Left cardiac atrium (tissue), 4 donors: Measurements from ENCODE around the gene SEMA6D. TPM values are rescaled to one million over a fixed set of nuclear protein-coding genes. Genes with fewer than 3 reads are reported as not detected.

Source experiments
- ATAC-seq, 2 donors: fragments of 200-7000 bp; cut with Tn5 transposase; one replicate each; pipeline ENCODE4 v1.9.1; 2020; ENCODE audit warnings: mild to moderate bottlenecking in 2 of 2, moderate library complexity in 2 of 2
- DNase-seq: peaks from one replicate; pipeline ENCODE4 v3.0.0-alpha.2; 2020
- intact Hi-C, 2 donors: fragments of 100-400 bp; cut with DNase I; formaldehyde crosslinking; loops; one replicate each; pipeline versions ENCODE4 v1.14.1 to v1.15.1; 2022 to 2023
- long read RNA-seq: library from polyadenylated mRNA; unstranded; transcript quantifications from one replicate; pipeline ENCODE4 v2.0.0, GENCODE V29; 2021
- total RNA-seq, 2 donors: library from RNA; stranded (reverse); fragmentation: NEBNext Ultra II Directional; extraction: Animal tissue kit (Norgen Biotek cat#: 25700); gene quantifications; one replicate each; pipeline ENCODE4 v1.2.1, GENCODE V29; 2021
- donor health status: DM: no; HTN: yes; CAD: no.
- donor health status: DM: no; HTN: yes; CAD: no; lungs with severe emphysema.
- donor health status: DM: yes; HTN: yes; CAD: no.
- donor health status: Dilated cardiomyopathy.

SEMA6D gene
- total RNA-seq = 10 to 100 TPM in 1 of 2 donors, 1 to 10 TPM in 1; 5.1 to 12.5 TPM
- long read RNA-seq, partial matches to known transcripts = 2 of 4 reads
- long read RNA-seq, other reads (novel, unspliced or antisense) = 2 of 4 reads

DNA sequence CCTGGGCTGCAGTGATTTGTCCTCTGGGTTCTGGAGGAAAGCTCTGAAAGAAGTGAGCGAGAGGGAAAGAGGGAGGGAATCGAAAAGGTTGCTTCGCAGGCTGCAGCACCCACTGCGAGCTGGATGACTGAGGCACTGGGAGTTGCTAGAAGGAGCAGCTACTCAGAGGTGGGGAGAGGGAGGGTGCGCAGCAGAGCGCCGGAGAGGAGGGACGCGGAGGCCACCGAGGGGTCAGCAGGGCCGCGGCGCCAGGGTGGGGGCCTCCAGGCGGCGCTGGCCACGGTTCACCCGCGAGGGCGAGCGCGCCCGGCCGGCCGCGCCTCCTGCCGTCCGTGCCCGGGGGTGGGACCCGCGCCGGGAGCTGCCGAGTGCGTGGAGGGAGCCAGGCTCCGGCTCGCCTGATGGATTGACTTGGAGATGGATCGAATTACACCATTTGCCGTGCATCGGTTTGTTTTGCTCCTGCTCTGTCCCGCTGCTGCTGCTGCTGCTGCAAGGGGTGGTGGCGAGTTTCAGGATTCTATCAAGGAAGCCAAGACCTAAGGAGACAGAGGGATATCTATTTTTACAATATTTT is at the start of gene SEMA6D:
Gene SEMA6D, plus strand, starts transcription at position 470 of the 577 bp plus-strand sequence. CDS start 42,294 bp downstream, outside the sequence.
- DNase-seq (peak; percentile 85), ATAC-seq (peak; percentile 86 to 88)
- intact Hi-C loops = loop anchor here in 1 of 2 donors (10.0 kb wide), 1 partner anchor 192 kb away; no protein-coding TSS in a partner anchor

- ATAC-seq = no peak
- no peak for DNase-seq
- intact Hi-C loops = no loop called here
Measured at GRCh38 chr15:47669221-47669620, 48.1 kb upstream of the SEMA6D start.

GRCh38 chr15:47670365-47670764 is 46.9 kb upstream of the SEMA6D start:
- intact Hi-C loops = no loop called here
- DNase-seq (no peak), ATAC-seq (no peak)

DNA sequence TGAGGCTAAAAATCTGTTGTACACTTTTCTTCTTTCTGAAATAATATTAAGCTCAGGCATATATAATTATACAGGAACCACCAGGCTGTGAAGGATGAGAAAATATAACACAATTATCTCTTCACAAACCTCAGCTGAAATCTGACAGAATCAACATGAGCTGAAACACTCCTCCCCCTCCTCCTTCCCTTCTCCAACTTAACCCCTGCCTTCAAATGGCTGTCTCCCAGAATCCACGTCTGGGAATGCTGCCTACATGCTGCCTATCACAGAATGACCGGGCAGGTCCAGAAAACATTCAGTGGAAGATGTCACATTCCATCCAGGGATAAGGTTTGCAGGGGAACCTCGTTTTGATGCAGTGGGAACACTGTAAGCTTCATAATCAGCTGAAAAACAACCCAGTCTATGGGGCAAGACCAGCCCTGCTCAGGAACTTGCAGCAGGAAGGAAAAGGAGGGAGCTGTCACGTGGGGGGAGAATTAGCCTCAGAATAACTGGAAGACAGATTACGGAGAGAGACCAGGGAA is 44.0 kb upstream of the SEMA6D start:
- ATAC-seq (peak; percentile 78 to 84), DNase-seq (peak; percentile 54)
- intact Hi-C loops = no loop called here

- ATAC-seq (no peak), DNase-seq (no peak)
- intact Hi-C loops = no loop called here
Measured at GRCh38 chr15:47674586-47675232, 42.6 kb upstream of the SEMA6D start.

DNA sequence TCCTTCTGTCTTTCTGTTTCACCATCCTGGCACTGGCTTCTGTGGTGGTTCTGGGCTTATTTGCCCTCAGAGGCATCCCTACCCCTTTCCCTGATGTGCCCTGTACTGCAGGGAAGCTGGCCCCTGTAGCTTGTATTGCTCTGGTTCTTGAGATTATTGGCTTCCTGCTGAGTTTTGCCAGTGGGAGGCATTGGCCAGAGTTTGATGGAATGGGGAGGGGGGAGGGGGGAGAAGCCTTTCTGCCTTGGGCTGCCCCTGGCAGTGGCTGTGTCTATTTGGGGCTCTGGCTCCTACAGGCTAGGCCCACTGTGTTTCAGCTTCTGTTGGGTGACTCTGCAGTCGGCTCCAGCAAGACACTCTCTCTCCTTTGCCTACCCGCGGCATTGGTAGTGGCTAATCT is 41.6 kb upstream of the SEMA6D start:
- ATAC-seq (no peak), DNase-seq (no peak)
- intact Hi-C loops = no loop called here

- no peak for DNase-seq
- ATAC-seq = no peak
- intact Hi-C loops = no loop called here
Measured at GRCh38 chr15:47678040-47678439, 39.3 kb upstream of the SEMA6D start.

DNA sequence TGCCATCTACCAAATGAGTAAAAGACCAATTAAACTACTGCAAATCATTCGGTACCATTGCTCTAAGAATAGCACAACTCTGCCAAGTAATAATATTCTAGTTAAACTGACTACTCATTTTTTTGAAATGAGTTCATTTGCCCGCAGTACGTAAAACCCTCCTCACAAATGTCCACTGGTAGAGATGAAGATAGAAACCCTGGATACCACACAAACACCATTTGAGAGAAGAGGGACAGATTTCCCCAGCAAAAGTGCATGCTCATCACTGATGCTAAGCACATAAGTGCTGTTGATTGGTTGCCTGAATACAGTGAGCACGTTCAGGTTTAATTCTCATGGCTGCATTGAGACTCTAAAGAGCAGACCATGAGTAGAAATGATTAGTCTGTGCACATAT is 34.6 kb upstream of the SEMA6D start:
- intact Hi-C loops = no loop called here
- ATAC-seq (no peak), DNase-seq (no peak)

DNA sequence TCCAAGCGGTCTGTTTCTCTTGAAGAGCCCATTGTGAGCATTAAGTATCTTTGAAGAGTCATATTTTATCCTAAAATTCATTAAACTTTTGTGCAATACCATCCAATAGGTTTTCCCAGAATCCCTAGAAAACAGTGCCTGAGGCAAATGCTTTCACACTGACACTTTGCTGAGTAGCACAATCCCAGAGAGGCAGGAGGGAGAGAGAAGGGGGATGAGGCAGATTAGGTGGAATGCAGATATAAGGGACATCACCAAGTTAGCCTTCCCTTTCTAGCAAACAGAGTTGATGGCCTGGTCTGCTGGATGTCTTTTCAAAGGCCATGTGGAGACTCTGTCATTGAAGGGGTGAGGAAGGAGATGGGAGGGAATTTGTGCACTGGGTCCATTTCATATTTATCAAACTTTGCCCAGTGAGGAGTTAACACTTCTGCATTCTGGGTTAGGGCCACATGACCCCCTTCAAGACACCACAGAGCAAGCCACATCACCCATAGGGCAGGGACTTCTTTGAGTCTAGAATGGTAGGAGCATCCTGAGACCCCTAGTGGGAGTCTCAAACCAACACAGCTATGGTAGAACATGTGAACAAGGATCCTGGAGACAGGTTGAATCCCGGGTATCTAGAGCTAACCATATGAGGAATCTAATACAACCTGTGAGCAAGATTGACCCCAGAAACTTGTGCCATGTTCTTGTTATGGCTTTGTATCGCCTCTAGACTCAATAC is 32.0 kb upstream of the SEMA6D start:
- DNase-seq = no peak
- intact Hi-C loops = no loop called here
- no peak for ATAC-seq

GRCh38 chr15:47688573-47689086 is 28.7 kb upstream of the SEMA6D start:
- no peak for DNase-seq
- intact Hi-C loops = no loop called here
- ATAC-seq = peak in 1 of 2 donors; percentile 53

GRCh38 chr15:47689660-47690059 is 27.6 kb upstream of the SEMA6D start:
- DNase-seq (no peak), ATAC-seq (no peak)
- intact Hi-C loops = no loop called here

DNA sequence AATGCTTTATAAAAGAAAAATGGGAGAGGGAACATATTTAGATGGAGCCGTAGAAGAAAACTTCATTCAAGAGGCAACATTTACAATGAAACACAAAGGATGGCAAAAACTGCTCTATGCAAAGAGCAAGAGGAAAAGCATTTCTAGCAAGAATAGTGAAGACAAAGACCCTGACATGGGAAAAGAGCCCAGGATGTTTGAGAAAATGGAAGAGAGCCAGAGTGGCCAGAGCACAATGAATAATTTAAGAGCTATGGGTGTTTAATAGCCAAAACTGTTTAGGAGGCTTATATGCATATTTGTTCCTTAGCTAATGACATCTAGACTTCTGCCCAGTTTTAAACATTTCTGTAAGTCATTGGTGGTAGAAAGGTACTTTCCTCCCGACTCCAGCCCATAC is 25.4 kb upstream of the SEMA6D start:
- ATAC-seq = no peak
- intact Hi-C loops = no loop called here

GRCh38 chr15:47696351-47696750 is 21.0 kb upstream of the SEMA6D start:
- ATAC-seq (no peak), DNase-seq (no peak)
- intact Hi-C loops = no loop called here

More for the DNA sequence above, 25.4 kb upstream of the SEMA6D start:
- no peak for DNase-seq

GRCh38 chr15:47705281-47705997 is 11.9 kb upstream of the SEMA6D start:
- intact Hi-C loops = loop anchor here in 1 of 2 donors (10.0 kb wide), 1 partner anchor 279 kb away; no protein-coding TSS in a partner anchor
- ATAC-seq (no peak), DNase-seq (no peak)

DNA sequence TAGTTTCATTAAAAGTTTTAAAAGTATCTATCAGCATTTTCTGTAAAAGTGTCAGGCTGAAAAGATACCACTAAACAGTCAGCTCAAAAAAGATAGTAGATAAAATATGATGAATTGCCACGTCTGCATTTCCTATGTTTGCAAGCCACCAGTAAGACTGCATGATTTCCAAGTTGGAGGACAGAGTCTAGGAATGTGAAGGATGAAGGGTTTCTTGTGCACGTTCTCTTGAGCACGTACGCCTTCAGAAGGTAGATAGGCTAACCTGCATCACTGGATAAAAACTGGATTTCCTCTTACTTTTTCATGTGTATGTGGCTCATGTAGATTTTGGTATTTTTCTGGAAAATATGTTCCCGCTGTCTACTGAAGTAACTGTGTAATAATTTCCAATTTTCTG is 9.9 kb upstream of the SEMA6D start:
- DNase-seq = no peak
- no peak for ATAC-seq
- intact Hi-C loops = loop anchor here in 1 of 2 donors (10.0 kb wide), 1 partner anchor 277 kb away; no protein-coding TSS in a partner anchor

DNA sequence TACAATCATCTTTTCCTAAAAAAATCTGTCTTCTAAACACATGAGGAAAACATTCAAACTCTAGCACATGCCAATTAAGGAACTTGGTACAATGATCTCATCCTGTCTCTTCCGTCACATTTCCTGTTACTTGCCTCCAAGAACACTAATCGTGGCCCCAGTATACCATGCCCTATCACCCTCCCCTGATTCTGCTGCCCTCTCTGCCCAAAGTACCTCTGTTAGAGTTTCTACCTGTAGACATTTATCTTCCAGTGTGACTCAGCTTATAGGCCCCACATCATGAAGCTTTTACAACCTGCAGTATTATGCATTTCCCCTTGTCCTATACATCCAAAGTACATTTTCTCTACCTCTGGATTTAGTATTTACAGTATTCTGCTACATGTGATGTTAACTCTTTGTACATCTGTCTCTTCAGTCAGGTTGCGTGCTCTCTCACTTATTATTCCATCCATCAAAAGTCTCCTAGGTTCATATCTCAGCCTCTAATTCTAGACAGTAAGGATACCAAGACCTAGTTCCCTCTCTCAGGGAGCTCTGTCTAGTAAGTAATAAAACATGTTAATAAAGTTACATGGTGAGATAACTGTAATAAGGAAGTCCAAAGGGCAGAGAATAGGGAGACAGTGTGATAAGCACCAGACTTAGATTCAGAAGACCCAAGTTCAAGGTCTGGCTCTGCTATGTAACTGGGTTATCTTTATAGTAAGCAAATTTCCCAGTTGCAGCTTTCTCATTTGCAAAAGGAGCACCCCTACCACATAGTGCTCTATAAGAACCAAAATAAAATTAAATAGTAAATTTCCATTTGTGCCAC is 8.9 kb upstream of the SEMA6D start:
- DNase-seq = no peak
- intact Hi-C loops = loop anchor here (2.0 to 10.0 kb wide), 2 partner anchors 276 to 280 kb away; no protein-coding TSS in a partner anchor
- ATAC-seq = peak in 1 of 2 donors; percentile 34

- intact Hi-C loops = loop anchor here in 1 of 2 donors (10.0 kb wide), 1 partner anchor 187 kb away; no protein-coding TSS in a partner anchor
- no peak for ATAC-seq
Measured at GRCh38 chr15:47711655-47712054, 5.7 kb upstream of the SEMA6D start.

GRCh38 chr15:47715402-47715801 is 1.9 kb upstream of the SEMA6D start:
- intact Hi-C loops = loop anchor here in 1 of 2 donors (10.0 kb wide), 1 partner anchor 191 kb away; no protein-coding TSS in a partner anchor
- DNase-seq (no peak), ATAC-seq (no peak)

More at GRCh38 chr15:47711655-47712054, 5.7 kb upstream of the SEMA6D start:
- DNase-seq = no peak
